ENCODE data around the gene ESRP2.

The ESRP2 gene

GRCh38 chr16:68282064-68282452 is 46.1 kb upstream of the ESRP2 start:
- TF ChIP-seq FOXP2 (optimal IDR thresholded peaks at IDR 0.05; ENCODE audit: borderline replicate concordance, extremely low read depth, extremely low read length, insufficient read depth) (no peak), POLR2AphosphoS5 (IDR thresholded peaks at IDR 0.05; ENCODE audit: low read depth, low read length) (no peak), SIN3A (IDR thresholded peaks at IDR 0.05; ENCODE audit: borderline replicate concordance, insufficient read depth, low read length) (no peak), TAF1 (IDR thresholded peaks at IDR 0.05; ENCODE audit: borderline replicate concordance, insufficient read depth, low read length) (no peak), REST (IDR thresholded peaks at IDR 0.05; ENCODE audit: insufficient read depth in 1 of 2, low read depth in 2 of 2, low read length in 2 of 2) (no peak)

- no peak for TF ChIP-seq TAF1 (IDR thresholded peaks at IDR 0.05; ENCODE audit: borderline replicate concordance, insufficient read depth, low read length)
- no peak for TF ChIP-seq POLR2AphosphoS5 (IDR thresholded peaks at IDR 0.05; ENCODE audit: low read depth, low read length)
- no peak for TF ChIP-seq SIN3A (IDR thresholded peaks at IDR 0.05; ENCODE audit: borderline replicate concordance, insufficient read depth, low read length)
- no peak for TF ChIP-seq REST (IDR thresholded peaks at IDR 0.05; ENCODE audit: insufficient read depth in 1 of 2, low read depth in 2 of 2, low read length in 2 of 2)
- TF ChIP-seq FOXP2 (optimal IDR thresholded peaks at IDR 0.05; ENCODE audit: borderline replicate concordance, extremely low read depth, extremely low read length, insufficient read depth), result no peak
These were observed 45.6 kb upstream of the ESRP2 start for GRCh38 chr16:68281368-68282063.

GRCh38 chr16:68279726-68280558 is 44.0 kb upstream of the ESRP2 start:
- TF ChIP-seq TAF1 (IDR thresholded peaks at IDR 0.05; ENCODE audit: borderline replicate concordance, insufficient read depth, low read length), result no peak

GRCh38 chr16:68276223-68276622 is 40.3 kb upstream of the ESRP2 start:
- no peak for TF ChIP-seq FOXP2 (optimal IDR thresholded peaks at IDR 0.05; ENCODE audit: borderline replicate concordance, extremely low read depth, extremely low read length, insufficient read depth)

- TF ChIP-seq FOXP2 (optimal IDR thresholded peaks at IDR 0.05; ENCODE audit: borderline replicate concordance, extremely low read depth, extremely low read length, insufficient read depth) (no peak), SIN3A (IDR thresholded peaks at IDR 0.05; ENCODE audit: borderline replicate concordance, insufficient read depth, low read length) (no peak), POLR2AphosphoS5 (IDR thresholded peaks at IDR 0.05; ENCODE audit: low read depth, low read length) (no peak), REST (IDR thresholded peaks at IDR 0.05; ENCODE audit: insufficient read depth in 1 of 2, low read depth in 2 of 2, low read length in 2 of 2) (no peak), TAF1 (IDR thresholded peaks at IDR 0.05; ENCODE audit: borderline replicate concordance, insufficient read depth, low read length) (no peak)
These were observed 39.8 kb upstream of the ESRP2 start for GRCh38 chr16:68275611-68276191.

GRCh38 chr16:68274441-68274840 is 38.5 kb upstream of the ESRP2 start:
- no peak for TF ChIP-seq TAF1 (IDR thresholded peaks at IDR 0.05; ENCODE audit: borderline replicate concordance, insufficient read depth, low read length)
- TF ChIP-seq SIN3A (IDR thresholded peaks at IDR 0.05; ENCODE audit: borderline replicate concordance, insufficient read depth, low read length), result no peak
- TF ChIP-seq FOXP2 (optimal IDR thresholded peaks at IDR 0.05; ENCODE audit: borderline replicate concordance, extremely low read depth, extremely low read length, insufficient read depth), result no peak
- TF ChIP-seq POLR2AphosphoS5 (IDR thresholded peaks at IDR 0.05; ENCODE audit: low read depth, low read length), result no peak
- TF ChIP-seq REST (IDR thresholded peaks at IDR 0.05; ENCODE audit: insufficient read depth in 1 of 2, low read depth in 2 of 2, low read length in 2 of 2), result no peak

Data from PFSK-1 (cell line).